Spleen (tissue), 11 donors: ENCODE results near the gene KASH5. TPM values are rescaled to one million over a fixed set of nuclear protein-coding genes. Genes with fewer than 3 reads are reported as not detected.

ENCODE experiments used
- DNase-seq: peaks from one replicate; pipeline ENCODE4 v3.0.0-alpha.2; 2020
- H3K27ac ChIP-seq, 8 donors: fragments of 200-600 bp; sonication (generic) in 7 of 8; 1 replicate in 4 of 8; 2 replicates in 4 of 8; pipeline versions ENCODE4 v1.5.0 to v1.8.0; 2016 to 2021; ENCODE audit warnings: inconsistent platforms in 4 of 8, mild to moderate bottlenecking in 4 of 8, moderate library complexity in 1 of 8
- H3K27me3 ChIP-seq, 7 donors: fragments of 200-600 bp; sonication (generic) in 6 of 7; replicated peaks in 1 of 7; 1 replicate in 4 of 7; 2 replicates in 3 of 7; pipeline versions ENCODE4 v1.5.0 to v1.8.0; 2016 to 2021; ENCODE audit warnings: inconsistent platforms in 3 of 7, mild to moderate bottlenecking in 1 of 7
- H3K36me3 ChIP-seq, 6 donors: fragments of 200-600 bp; sonication (generic) in 5 of 6; 1 replicate in 4 of 6; 2 replicates in 2 of 6; pipeline versions ENCODE4 v1.5.0 to v1.8.0; 2016 to 2021; ENCODE audit warnings: inconsistent platforms in 2 of 6
- H3K4me1 ChIP-seq, 6 donors: fragments of 200-600 bp; sonication (generic) in 5 of 6; 1 replicate in 3 of 6; 2 replicates in 3 of 6; pipeline versions ENCODE4 v1.5.0 to v1.8.0; 2016 to 2021; ENCODE audit warnings: inconsistent platforms in 3 of 6
- H3K4me3 ChIP-seq, 8 donors: fragments of 200-600 bp; sonication (generic) in 7 of 8; 1 replicate in 4 of 8; 2 replicates in 4 of 8; pipeline versions ENCODE4 v1.5.0 to v1.8.0; 2016 to 2021; ENCODE audit warnings: inconsistent platforms in 4 of 8, mild to moderate bottlenecking in 4 of 8, moderate library complexity in 2 of 8
- H3K9me3 ChIP-seq, 8 donors: fragments of 200-600 bp; sonication (generic) in 7 of 8; 1 replicate in 4 of 8; 2 replicates in 4 of 8; pipeline versions ENCODE4 v1.5.0 to v1.8.0; 2016 to 2021; ENCODE audit warnings: inconsistent platforms in 4 of 8
- POLR2A ChIP-seq, 3 donors: fragments of 450-650 bp; IDR thresholded peaks; one replicate each; pipeline ENCODE4 v1.5.1; 2017; ENCODE audit warnings: antibody characterized with exemption in 3 of 3, mild to moderate bottlenecking in 1 of 3
- POLR2AphosphoS5 ChIP-seq, 3 donors: sonication (generic); formaldehyde crosslinking; IDR thresholded peaks; one replicate each; pipeline ENCODE4 v1.5.1; 2017; ENCODE audit warnings: antibody characterized with exemption in 3 of 3
- WGBS, 5 donors: extraction: QIAGEN DNeasy Blood & Tissue Kit in 3 of 5; methylation state at CpG; one replicate each; pipeline versions ENCODE4 v1.1.5 to v1.1.7; 2013 to 2018; 5-methylcytosine and 5-hydroxymethylcytosine counted together
- intact Hi-C: fragments of 100-400 bp; cut with DNase I; formaldehyde crosslinking; loops from one replicate; pipeline ENCODE4 v1.15.0; 2023; ENCODE audit warnings: low total_unique reads
- polyA plus RNA-seq, 3 donors: library from polyadenylated mRNA; stranded (reverse); fragments of 200-250 nt; gene quantifications; one replicate each; pipeline ENCODE4 v1.2.1, GENCODE V29; 2013
- total RNA-seq, 7 donors: library from RNA; depleted of rRNA in 3 of 7; stranded (reverse); fragments of >200 nt in 3 of 7; fragmentation: NEBNext Ultra II Directional in 4 of 7; extraction: Animal tissue kit (Norgen Biotek cat#: 25700) in 4 of 7; gene quantifications; one replicate each; pipeline versions ENCODE4 v1.1.0 to v1.2.1, GENCODE V29; 2016 to 2021
- TF ChIP-seq, protein P1 (sequence below), 11 experiments: fragments of 200-600 bp in 7 of 11; fragments of 450-650 bp in 4 of 11; sonication (generic) in 4 of 11; IDR thresholded peaks in 8 of 11; conservative IDR thresholded peaks in 3 of 11; 1 replicate in 7 of 11; 2 replicates in 4 of 11; pipeline versions ENCODE4 v1.4.0 to v1.8.0; 2016 to 2021; ENCODE audit warnings: antibody characterized with exemption in 11 of 11, inconsistent platforms in 4 of 11, mild to moderate bottlenecking in 1 of 11
- donor health status: healthy with polysubstance abuse.
- donor health status: DM: no; HTN: no; CAD: no; lungs with moderate emphysema.
- donor health status: DM: no; HTN: no; CAD: no.
- donor health status: Bipolar disorder and iron deficiency.
- donor health status: healthy.
- donor health status: DM: no; HTN: no; CAD: no.
- donor health status: DM: yes; HTN: yes; CAD: no.

Gene KASH5
- total and polyA plus RNA-seq, 10 donors = 0.11 to 0.41 (median 0.26) TPM; not detected in 6

DNA sequence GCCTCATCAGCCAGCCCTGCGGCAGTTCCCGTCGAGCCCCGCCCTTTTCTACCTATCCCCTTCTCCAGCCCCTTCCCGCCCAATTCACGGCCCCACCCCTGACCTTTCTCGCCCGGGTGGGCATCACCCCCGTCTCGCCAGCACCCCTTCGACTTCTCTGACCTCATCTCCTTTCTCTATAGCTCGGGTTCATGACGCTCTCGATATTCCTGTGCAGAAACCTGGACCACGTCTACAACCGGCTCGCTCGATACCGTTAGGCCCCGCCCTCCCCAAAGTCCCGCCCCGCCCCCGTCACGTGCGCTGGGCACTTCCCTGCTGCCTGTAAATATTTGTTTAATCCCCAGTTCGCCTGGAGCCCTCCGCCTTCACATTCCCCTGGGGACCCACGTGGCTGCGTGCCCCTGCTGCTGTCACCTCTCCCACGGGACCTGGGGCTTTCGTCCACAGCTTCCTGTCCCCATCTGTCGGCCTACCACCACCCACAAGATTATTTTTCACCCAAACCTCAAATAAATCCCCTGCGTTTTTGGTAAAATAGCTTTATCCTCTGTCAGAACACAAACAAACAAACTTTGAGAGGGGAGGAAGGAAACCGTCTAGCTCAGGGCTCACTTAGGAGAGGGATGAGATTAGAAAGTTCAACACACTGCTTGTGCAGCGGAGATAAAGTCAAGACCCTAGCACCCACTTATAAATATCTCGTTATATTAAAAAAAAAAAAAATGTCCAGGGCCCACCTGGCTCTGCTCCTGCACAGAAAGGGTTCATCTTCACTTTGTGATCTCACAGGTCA, 47.8 kb upstream of the KASH5 start:
- 26 to 37% (median 33%) methylated on average over 36 of the region's 36 CpGs for WGBS, 5 donors
- peak overlapping the region in 7 of 8 donors; percentile 22 to 79 (median 36) for H3K4me3 ChIP-seq
- intact Hi-C loops = no loop called here
- no peaks in the 10 kb centered on the region for H3K9me3 ChIP-seq
- peaks cover 0 to 88% (median 44%) of the 10 kb centered on the region in 6 donors for H3K36me3 ChIP-seq
- TF ChIP-seq POLR2AphosphoS5 (IDR thresholded peaks at IDR 0.05) (peak; percentile 87 to 93 (median 90)), POLR2A (IDR thresholded peaks at IDR 0.05) (no peak)
- no peaks in the 10 kb centered on the region for H3K27me3 ChIP-seq
- peaks cover 16 to 74% (median 59%) of the 10 kb centered on the region in 6 donors for H3K4me1 ChIP-seq
- peak; percentile 95 for DNase-seq
- peak overlapping the region; percentile 42 to 89 (median 76) for H3K27ac ChIP-seq

DNA sequence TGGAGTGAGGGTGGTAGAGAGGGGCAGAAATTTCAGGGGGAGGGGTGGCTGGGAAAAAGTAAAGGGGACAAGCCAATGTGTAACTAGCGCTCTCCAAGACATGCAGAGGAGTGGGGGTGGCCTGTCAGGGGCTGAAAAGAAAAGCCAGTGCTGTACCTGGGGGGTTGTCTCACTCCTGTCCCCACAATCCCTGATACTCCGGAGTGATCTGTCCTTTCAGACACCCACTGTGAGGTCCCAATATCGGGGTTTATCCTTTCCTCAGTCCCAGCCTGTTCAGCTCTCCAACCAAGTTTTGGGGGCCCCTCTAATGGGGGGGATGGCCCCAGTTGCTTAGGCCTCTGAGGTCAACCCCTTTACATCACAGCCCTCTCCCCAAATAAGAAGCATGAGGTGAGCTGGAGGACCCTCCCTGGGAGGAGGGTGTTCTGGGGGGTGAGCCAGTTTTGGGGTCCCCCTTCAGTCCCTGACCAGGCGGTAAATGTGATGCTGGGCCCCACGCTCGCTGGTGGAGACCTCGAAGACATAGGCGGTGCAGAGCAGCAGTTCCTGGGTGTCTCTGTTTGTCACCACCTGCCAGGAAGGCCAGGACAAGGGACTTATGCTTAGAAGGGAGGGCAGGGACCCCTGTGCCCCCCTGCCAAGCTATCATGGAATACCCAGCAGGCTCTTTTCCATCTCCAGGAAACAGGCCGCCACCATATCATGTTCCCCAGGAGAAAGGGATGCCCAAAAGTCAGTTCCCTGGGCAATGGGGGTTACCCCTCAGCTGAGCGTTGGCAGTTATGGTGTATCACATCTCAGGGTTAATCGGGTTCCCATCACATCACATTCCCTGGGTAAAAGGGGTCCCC, 47.0 kb upstream of the KASH5 start:
- TF ChIP-seq, protein P1, sequence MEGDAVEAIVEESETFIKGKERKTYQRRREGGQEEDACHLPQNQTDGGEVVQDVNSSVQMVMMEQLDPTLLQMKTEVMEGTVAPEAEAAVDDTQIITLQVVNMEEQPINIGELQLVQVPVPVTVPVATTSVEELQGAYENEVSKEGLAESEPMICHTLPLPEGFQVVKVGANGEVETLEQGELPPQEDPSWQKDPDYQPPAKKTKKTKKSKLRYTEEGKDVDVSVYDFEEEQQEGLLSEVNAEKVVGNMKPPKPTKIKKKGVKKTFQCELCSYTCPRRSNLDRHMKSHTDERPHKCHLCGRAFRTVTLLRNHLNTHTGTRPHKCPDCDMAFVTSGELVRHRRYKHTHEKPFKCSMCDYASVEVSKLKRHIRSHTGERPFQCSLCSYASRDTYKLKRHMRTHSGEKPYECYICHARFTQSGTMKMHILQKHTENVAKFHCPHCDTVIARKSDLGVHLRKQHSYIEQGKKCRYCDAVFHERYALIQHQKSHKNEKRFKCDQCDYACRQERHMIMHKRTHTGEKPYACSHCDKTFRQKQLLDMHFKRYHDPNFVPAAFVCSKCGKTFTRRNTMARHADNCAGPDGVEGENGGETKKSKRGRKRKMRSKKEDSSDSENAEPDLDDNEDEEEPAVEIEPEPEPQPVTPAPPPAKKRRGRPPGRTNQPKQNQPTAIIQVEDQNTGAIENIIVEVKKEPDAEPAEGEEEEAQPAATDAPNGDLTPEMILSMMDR (IDR thresholded peaks at IDR 0.05 in 8 of 11, conservative IDR thresholded peaks at IDR 0.05 in 3 of 11) = no peak
- peak; percentile 41 to 63 (median 60) for TF ChIP-seq POLR2AphosphoS5 (IDR thresholded peaks at IDR 0.05)
- intact Hi-C loops = no loop called here
- Histone ChIP-seq H3K27ac (peak overlapping the region; percentile 35 to 89 (median 76)), H3K9me3 (no peaks in the 10 kb centered on the region), H3K36me3 (peaks cover 0 to 95% (median 45%) of the 10 kb centered on the region in 6 donors), H3K4me1 (peaks cover 16 to 69% (median 55%) of the 10 kb centered on the region in 6 donors), H3K27me3 (no peaks in the 10 kb centered on the region), H3K4me3 (peak overlapping the region in 2 of 8 donors; percentile 36 to 77)
- DNase-seq = peak; percentile 78
- WGBS, 5 donors = 85 to 95% (median 91%) methylated on average over 10 to 11 of the region's 11 CpGs

DNA sequence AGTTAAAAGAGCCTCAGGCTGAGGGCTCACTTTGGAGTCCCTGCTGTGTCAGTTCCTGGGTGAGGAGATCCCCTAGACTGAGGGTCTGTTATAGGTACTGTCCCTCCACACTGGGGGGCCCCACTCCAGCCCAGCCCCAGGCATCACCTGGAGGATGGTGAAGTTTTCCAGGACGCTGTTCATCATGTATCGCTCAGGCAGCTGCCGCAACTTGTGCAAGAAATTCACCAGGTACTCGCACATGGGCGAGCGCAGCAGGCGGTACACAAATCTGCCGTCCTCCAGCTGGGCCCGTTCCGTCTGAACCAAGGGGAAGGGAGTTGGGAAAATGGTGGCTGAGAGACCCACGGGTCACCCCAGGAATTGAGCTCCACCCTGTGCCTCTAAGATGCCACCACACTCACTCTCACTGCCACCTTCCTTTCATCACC, 45.7 kb upstream of the KASH5 start:
- Histone ChIP-seq H3K4me3 (no peak overlapping the region), H3K4me1 (peaks cover 16 to 57% (median 43%) of the 10 kb centered on the region in 6 donors), H3K9me3 (no peaks in the 10 kb centered on the region), H3K27me3 (no peaks in the 10 kb centered on the region), H3K27ac (peak overlapping the region in 1 of 8 donors; percentile 89), H3K36me3 (peaks cover 0 to 99% (median 52%) of the 10 kb centered on the region in 6 donors)
- DNase-seq = peak; percentile 75
- intact Hi-C loops = no loop called here
- TF ChIP-seq POLR2AphosphoS5 (IDR thresholded peaks at IDR 0.05) (peak; percentile 64 to 80 (median 68)), POLR2A (IDR thresholded peaks at IDR 0.05) (no peak)
- TF ChIP-seq, protein P1 (IDR thresholded peaks at IDR 0.05 in 8 of 11, conservative IDR thresholded peaks at IDR 0.05 in 3 of 11) = no peak
- 88 to 93% (median 91%) methylated on average over 11 of the region's 11 CpGs for WGBS, 5 donors

DNA sequence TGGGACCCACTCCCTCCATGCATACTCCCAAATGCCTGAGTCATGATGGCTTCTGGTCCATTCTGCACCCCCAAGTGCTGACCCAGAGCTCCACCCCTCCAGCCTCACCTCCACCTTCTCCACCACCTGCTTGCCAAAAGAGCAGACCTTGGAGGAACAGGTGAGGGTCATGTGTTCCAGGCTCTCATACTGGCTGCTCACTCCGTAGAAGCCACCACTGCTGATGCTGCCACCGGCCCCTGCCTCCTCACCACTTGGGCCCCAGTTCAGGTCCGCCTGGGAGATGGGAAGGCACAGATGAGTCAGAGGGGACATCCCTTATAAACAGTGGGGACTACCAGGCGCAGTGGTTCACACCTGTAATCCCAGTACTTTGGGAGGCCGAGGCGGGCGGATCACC, 44.9 kb upstream of the KASH5 start:
- H3K4me1 ChIP-seq = peaks cover 16 to 54% (median 35%) of the 10 kb centered on the region in 6 donors
- peak overlapping the region in 1 of 8 donors; percentile 89 for H3K27ac ChIP-seq
- peak; percentile 62 for DNase-seq
- TF ChIP-seq, protein P1 (IDR thresholded peaks at IDR 0.05 in 8 of 11, conservative IDR thresholded peaks at IDR 0.05 in 3 of 11) = no peak
- TF ChIP-seq POLR2AphosphoS5 (IDR thresholded peaks at IDR 0.05) (peak in 2 of 3 donors; percentile 25 to 60), POLR2A (IDR thresholded peaks at IDR 0.05) (no peak)
- peaks cover 0 to 99% (median 51%) of the 10 kb centered on the region in 6 donors for H3K36me3 ChIP-seq
- intact Hi-C loops = no loop called here
- no peaks in the 10 kb centered on the region for H3K27me3 ChIP-seq
- H3K9me3 ChIP-seq = no peaks in the 10 kb centered on the region
- 81 to 92% (median 84%) methylated on average over 5 to 7 of the region's 7 CpGs for WGBS, 5 donors
- H3K4me3 ChIP-seq = no peak overlapping the region
